HepG2 (cell line): Measurements from ENCODE around the gene MSH3.

ENCODE experiments used
- ATF3 ChIP-seq: sonication (generic); formaldehyde crosslinking; IDR thresholded peaks from 2 replicates; pipeline ENCODE4 v1.4.0; 2020; ENCODE audit warnings: missing genetic modification reagents
- MXI1 ChIP-seq: IDR thresholded peaks from 3 replicates; pipeline ENCODE4 v1.6.1; 2012; ENCODE audit warnings: low read depth, low read length, inconsistent platforms, borderline replicate concordance
- TF ChIP-seq, protein P1 (sequence below), 2 experiments: IDR thresholded peaks; 2 replicates each; pipeline ENCODE4 v1.6.1; 2011 to 2012; ENCODE audit warnings: low read length in 2 of 2, borderline replicate concordance in 1 of 2, low read depth in 1 of 2, mild to moderate bottlenecking in 1 of 2, moderate library complexity in 1 of 2
- TF ChIP-seq, protein P2 (sequence below): IDR thresholded peaks from 2 replicates; pipeline ENCODE4 v1.6.1; 2012; ENCODE audit warnings: inconsistent platforms
- TF ChIP-seq, protein P3 (sequence below): sonication (generic); formaldehyde crosslinking; IDR thresholded peaks from 2 replicates; pipeline ENCODE4 v1.4.0; 2020; ENCODE audit warnings: missing genetic modification reagents; ENCODE audit errors: not compliant biosample characterization
- TF ChIP-seq, protein P4 (sequence below): sonication (generic); formaldehyde crosslinking; conservative IDR thresholded peaks from 2 replicates; pipeline ENCODE4 v1.5.0; 2020; ENCODE audit warnings: missing genetic modification reagents

DNA sequence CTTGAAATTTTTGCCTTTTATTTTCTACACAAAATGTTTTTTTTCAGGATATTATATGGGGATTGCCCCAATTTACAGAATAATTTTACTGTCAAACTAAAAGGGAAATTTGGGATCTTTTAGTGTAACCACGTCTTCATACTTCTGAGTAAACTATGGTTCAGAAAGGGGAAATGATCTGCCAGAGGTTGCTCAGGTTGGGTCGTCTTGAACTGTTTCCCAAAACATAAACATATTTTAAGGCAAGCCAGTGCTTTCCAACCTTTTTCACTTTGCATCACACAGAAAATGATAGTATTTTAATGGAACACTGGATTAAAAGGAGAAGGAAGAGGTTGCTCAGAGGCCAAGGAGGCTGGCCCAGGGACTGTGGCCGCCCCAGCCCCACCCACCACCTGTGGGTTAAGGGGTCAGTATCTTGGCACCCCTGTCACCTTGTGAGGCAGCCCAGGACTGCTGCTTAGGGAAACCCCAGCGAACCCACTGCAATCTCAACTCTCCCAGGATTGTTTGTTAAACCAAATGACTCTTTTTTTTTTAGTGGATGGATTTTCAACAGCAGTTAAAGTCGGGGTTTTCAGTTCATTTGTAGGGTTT, 143.1 kb downstream of the MSH3 start:
- TF ChIP-seq, protein P1, sequence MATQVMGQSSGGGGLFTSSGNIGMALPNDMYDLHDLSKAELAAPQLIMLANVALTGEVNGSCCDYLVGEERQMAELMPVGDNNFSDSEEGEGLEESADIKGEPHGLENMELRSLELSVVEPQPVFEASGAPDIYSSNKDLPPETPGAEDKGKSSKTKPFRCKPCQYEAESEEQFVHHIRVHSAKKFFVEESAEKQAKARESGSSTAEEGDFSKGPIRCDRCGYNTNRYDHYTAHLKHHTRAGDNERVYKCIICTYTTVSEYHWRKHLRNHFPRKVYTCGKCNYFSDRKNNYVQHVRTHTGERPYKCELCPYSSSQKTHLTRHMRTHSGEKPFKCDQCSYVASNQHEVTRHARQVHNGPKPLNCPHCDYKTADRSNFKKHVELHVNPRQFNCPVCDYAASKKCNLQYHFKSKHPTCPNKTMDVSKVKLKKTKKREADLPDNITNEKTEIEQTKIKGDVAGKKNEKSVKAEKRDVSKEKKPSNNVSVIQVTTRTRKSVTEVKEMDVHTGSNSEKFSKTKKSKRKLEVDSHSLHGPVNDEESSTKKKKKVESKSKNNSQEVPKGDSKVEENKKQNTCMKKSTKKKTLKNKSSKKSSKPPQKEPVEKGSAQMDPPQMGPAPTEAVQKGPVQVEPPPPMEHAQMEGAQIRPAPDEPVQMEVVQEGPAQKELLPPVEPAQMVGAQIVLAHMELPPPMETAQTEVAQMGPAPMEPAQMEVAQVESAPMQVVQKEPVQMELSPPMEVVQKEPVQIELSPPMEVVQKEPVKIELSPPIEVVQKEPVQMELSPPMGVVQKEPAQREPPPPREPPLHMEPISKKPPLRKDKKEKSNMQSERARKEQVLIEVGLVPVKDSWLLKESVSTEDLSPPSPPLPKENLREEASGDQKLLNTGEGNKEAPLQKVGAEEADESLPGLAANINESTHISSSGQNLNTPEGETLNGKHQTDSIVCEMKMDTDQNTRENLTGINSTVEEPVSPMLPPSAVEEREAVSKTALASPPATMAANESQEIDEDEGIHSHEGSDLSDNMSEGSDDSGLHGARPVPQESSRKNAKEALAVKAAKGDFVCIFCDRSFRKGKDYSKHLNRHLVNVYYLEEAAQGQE (IDR thresholded peaks at IDR 0.05; ENCODE audit: borderline replicate concordance in 1 of 2, low read depth in 1 of 2, low read length in 2 of 2), result no peak
- TF ChIP-seq, protein P2, sequence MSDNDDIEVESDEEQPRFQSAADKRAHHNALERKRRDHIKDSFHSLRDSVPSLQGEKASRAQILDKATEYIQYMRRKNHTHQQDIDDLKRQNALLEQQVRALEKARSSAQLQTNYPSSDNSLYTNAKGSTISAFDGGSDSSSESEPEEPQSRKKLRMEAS, result no peak
- TF ChIP-seq, protein P3, sequence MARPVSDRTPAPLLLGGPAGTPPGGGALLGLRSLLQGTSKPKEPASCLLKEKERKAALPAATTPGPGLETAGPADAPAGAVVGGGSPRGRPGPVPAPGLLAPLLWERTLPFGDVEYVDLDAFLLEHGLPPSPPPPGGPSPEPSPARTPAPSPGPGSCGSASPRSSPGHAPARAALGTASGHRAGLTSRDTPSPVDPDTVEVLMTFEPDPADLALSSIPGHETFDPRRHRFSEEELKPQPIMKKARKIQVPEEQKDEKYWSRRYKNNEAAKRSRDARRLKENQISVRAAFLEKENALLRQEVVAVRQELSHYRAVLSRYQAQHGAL (CRISPR knock-in tag), result no peak
- TF ChIP-seq, protein P4, sequence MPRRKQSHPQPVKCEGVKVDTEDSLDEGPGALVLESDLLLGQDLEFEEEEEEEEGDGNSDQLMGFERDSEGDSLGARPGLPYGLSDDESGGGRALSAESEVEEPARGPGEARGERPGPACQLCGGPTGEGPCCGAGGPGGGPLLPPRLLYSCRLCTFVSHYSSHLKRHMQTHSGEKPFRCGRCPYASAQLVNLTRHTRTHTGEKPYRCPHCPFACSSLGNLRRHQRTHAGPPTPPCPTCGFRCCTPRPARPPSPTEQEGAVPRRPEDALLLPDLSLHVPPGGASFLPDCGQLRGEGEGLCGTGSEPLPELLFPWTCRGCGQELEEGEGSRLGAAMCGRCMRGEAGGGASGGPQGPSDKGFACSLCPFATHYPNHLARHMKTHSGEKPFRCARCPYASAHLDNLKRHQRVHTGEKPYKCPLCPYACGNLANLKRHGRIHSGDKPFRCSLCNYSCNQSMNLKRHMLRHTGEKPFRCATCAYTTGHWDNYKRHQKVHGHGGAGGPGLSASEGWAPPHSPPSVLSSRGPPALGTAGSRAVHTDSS (CRISPR knock-in tag), result no peak
- no peak for TF ChIP-seq MXI1
- TF ChIP-seq ATF3 (CRISPR knock-in tag), result no peak
